GM21786 (cell line): Measurements from ENCODE around the gene TFPI.

Experiments
- ATAC-seq: cut with Tn5 transposase; IDR thresholded peaks from one replicate; pipeline ENCODE4 v1.9.1; 2021; ENCODE audit not compliant: unreplicated experiment

TFPI gene

GRCh38 chr2:187506416-187506815 lies 47.8 kb downstream of the TFPI start:
- ATAC-seq = no peak

GRCh38 chr2:187505065-187505672 lies 49.1 kb downstream of the TFPI start:
- ATAC-seq = no peak

GRCh38 chr2:187504312-187504921 lies 49.8 kb downstream of the TFPI start:
- no peak for ATAC-seq

- no peak for ATAC-seq
These were observed 50.5 kb downstream of the TFPI start for GRCh38 chr2:187503700-187504099.

- ATAC-seq = no peak
These were observed 51.8 kb downstream of the TFPI start for GRCh38 chr2:187502467-187502866.

- no peak for ATAC-seq
These were observed 53.5 kb downstream of the TFPI start for GRCh38 chr2:187500585-187501359.

GRCh38 chr2:187499941-187500532 lies 54.2 kb downstream of the TFPI start:
- peak; percentile 90 for ATAC-seq

GRCh38 chr2:187497858-187498463 lies 56.3 kb downstream of the TFPI start:
- no peak for ATAC-seq

- no peak for ATAC-seq
These were observed 57.1 kb downstream of the TFPI start for GRCh38 chr2:187497140-187497539.

GRCh38 chr2:187495324-187495723 lies 58.9 kb downstream of the TFPI start:
- ATAC-seq = no peak

GRCh38 chr2:187493877-187494568 lies 60.2 kb downstream of the TFPI start:
- ATAC-seq = no peak

GRCh38 chr2:187493180-187493579 lies 61.1 kb downstream of the TFPI start:
- ATAC-seq = no peak

- no peak for ATAC-seq
These were observed 68.0 kb downstream of the TFPI start for GRCh38 chr2:187486241-187486640.

- ATAC-seq = no peak
These were observed 68.7 kb downstream of the TFPI start for GRCh38 chr2:187485523-187485922.

GRCh38 chr2:187483537-187483936 lies 70.7 kb downstream of the TFPI start:
- ATAC-seq = no peak

- peak; percentile 71 for ATAC-seq
These were observed 71.4 kb downstream of the TFPI start for GRCh38 chr2:187482796-187483195.

GRCh38 chr2:187481543-187481942 lies 72.7 kb downstream of the TFPI start:
- no peak for ATAC-seq

- no peak for ATAC-seq
These were observed 75.5 kb downstream of the TFPI start for GRCh38 chr2:187478719-187479118.

GRCh38 chr2:187477051-187477450 lies 77.2 kb downstream of the TFPI start:
- ATAC-seq = no peak

GRCh38 chr2:187475499-187476248 lies 78.6 kb downstream of the TFPI start:
- peak; percentile 72 for ATAC-seq
